Vagina (tissue), 2 donors: ENCODE results near the gene CFAP46. TPM values are rescaled to one million over a fixed set of nuclear protein-coding genes. Genes with fewer than 3 reads are reported as not detected.

Experiments
- DNase-seq, 2 donors: peaks; one replicate each; pipeline ENCODE4 v3.0.0-alpha.2; 2017; ENCODE audit errors: extremely low spot score in 2 of 2
- H3K27ac ChIP-seq: fragments of 200-600 bp; sonication (generic); one replicate; pipeline ENCODE4 v1.5.1; 2019
- H3K27me3 ChIP-seq: fragments of 200-600 bp; sonication (generic); one replicate; pipeline ENCODE4 v1.5.1; 2019
- H3K36me3 ChIP-seq, 2 donors: fragments of 200-600 bp; sonication (generic); one replicate each; pipeline ENCODE4 v1.5.1; 2017 to 2019
- H3K4me1 ChIP-seq: fragments of 200-600 bp; sonication (generic); one replicate; pipeline ENCODE4 v1.5.1; 2019
- H3K4me3 ChIP-seq, 2 donors: fragments of 200-600 bp; sonication (generic); 1 replicate in 1 of 2; 2 replicates in 1 of 2; pipeline ENCODE4 v1.5.1; 2016 to 2019
- H3K9me3 ChIP-seq: fragments of 200-600 bp; sonication (generic); one replicate; pipeline ENCODE4 v1.5.1; 2019
- CTCF ChIP-seq, 3 experiments: fragments of 450-650 bp in 2 of 3; fragments of 200-600 bp in 1 of 3; sonication (generic) in 1 of 3; IDR thresholded peaks; one replicate each; pipeline ENCODE4 v1.5.1; 2017 to 2019; ENCODE audit warnings: antibody characterized with exemption in 3 of 3, mild to moderate bottlenecking in 2 of 3, moderate library complexity in 2 of 3
- POLR2A ChIP-seq, 2 donors: fragments of 450-650 bp; IDR thresholded peaks; one replicate each; pipeline ENCODE4 v1.6.1; 2017; ENCODE audit warnings: antibody characterized with exemption in 2 of 2, mild to moderate bottlenecking in 2 of 2, moderate library complexity in 2 of 2
- POLR2AphosphoS5 ChIP-seq, 2 donors: sonication (generic); formaldehyde crosslinking; IDR thresholded peaks; one replicate each; pipeline ENCODE4 v1.9.0; 2017; ENCODE audit warnings: antibody characterized with exemption in 2 of 2, mild to moderate bottlenecking in 2 of 2, low read depth in 1 of 2; ENCODE audit not compliant: insufficient read depth in 1 of 2
- intact Hi-C: fragments of 100-400 bp; cut with DNase I; formaldehyde crosslinking; loops from one replicate; pipeline ENCODE4 v1.15.1; 2023
- total RNA-seq: library from RNA; depleted of rRNA; stranded (reverse); fragments of >200 nt; gene quantifications from one replicate; pipeline ENCODE4 v1.2.3, GENCODE V29; 2016

CFAP46 gene
- total RNA-seq, 1 donor from 2014 or later = not detected

GRCh38 chr10:132833421-132834111, 108.8 kb downstream of the CFAP46 start:
- intact Hi-C loops = no loop called here
- Histone ChIP-seq H3K9me3 (no peaks in the 10 kb centered on the region), H3K4me1 (no peaks in the 10 kb centered on the region), H3K36me3 (no peaks in the 10 kb centered on the region), H3K4me3 (no peak overlapping the region), H3K27me3 (no peaks in the 10 kb centered on the region), H3K27ac (no peak overlapping the region)
- no peak for TF ChIP-seq POLR2AphosphoS5 (IDR thresholded peaks at IDR 0.05; ENCODE audit: insufficient read depth in 1 of 2, low read depth in 1 of 2)
- no peak for TF ChIP-seq CTCF (IDR thresholded peaks at IDR 0.05)
- no peak for TF ChIP-seq POLR2A (IDR thresholded peaks at IDR 0.05)
- no peak for DNase-seq

- intact Hi-C loops = no loop called here
- DNase-seq = no peak
- Histone ChIP-seq H3K27ac (no peak overlapping the region), H3K4me3 (no peak overlapping the region), H3K27me3 (no peaks in the 10 kb centered on the region), H3K36me3 (no peaks in the 10 kb centered on the region), H3K4me1 (no peaks in the 10 kb centered on the region), H3K9me3 (no peaks in the 10 kb centered on the region)
- TF ChIP-seq POLR2A (IDR thresholded peaks at IDR 0.05) (no peak), POLR2AphosphoS5 (IDR thresholded peaks at IDR 0.05; ENCODE audit: insufficient read depth in 1 of 2, low read depth in 1 of 2) (no peak), CTCF (IDR thresholded peaks at IDR 0.05) (no peak)
These were observed 110.0 kb downstream of the CFAP46 start for GRCh38 chr10:132832186-132832969.

GRCh38 chr10:132829403-132829802, 113.0 kb downstream of the CFAP46 start:
- Histone ChIP-seq H3K27ac (no peak overlapping the region), H3K27me3 (no peaks in the 10 kb centered on the region), H3K4me3 (no peak overlapping the region), H3K9me3 (no peaks in the 10 kb centered on the region), H3K4me1 (no peaks in the 10 kb centered on the region), H3K36me3 (no peaks in the 10 kb centered on the region)
- TF ChIP-seq POLR2AphosphoS5 (IDR thresholded peaks at IDR 0.05; ENCODE audit: insufficient read depth in 1 of 2, low read depth in 1 of 2) = no peak
- no peak for TF ChIP-seq CTCF (IDR thresholded peaks at IDR 0.05)
- TF ChIP-seq POLR2A (IDR thresholded peaks at IDR 0.05) = no peak
- intact Hi-C loops = no loop called here
- no peak for DNase-seq

GRCh38 chr10:132828681-132829080, 113.7 kb downstream of the CFAP46 start:
- intact Hi-C loops = no loop called here
- DNase-seq = no peak
- Histone ChIP-seq H3K27ac (no peak overlapping the region), H3K4me3 (no peak overlapping the region), H3K4me1 (no peaks in the 10 kb centered on the region), H3K27me3 (no peaks in the 10 kb centered on the region), H3K9me3 (no peaks in the 10 kb centered on the region), H3K36me3 (no peaks in the 10 kb centered on the region)
- TF ChIP-seq CTCF (IDR thresholded peaks at IDR 0.05) = no peak
- no peak for TF ChIP-seq POLR2A (IDR thresholded peaks at IDR 0.05)
- TF ChIP-seq POLR2AphosphoS5 (IDR thresholded peaks at IDR 0.05; ENCODE audit: insufficient read depth in 1 of 2, low read depth in 1 of 2) = no peak
